GM06990 (cell line): ENCODE results near the gene DSPP.

Source experiments
- DNase-seq: peaks from one replicate; pipeline ENCODE4 v3.0.0-alpha.2; 2011; ENCODE audit not compliant: insufficient read length; ENCODE audit errors: extremely low read depth
- H3K27me3 ChIP-seq: replicated peaks from 2 replicates; pipeline ENCODE4 v1.6.0; 2011; ENCODE audit warnings: low read length; ENCODE audit not compliant: control insufficient read depth, insufficient read depth
- H3K36me3 ChIP-seq: 2 replicates; pipeline ENCODE4 v1.5.1; 2011; ENCODE audit warnings: low read length; ENCODE audit not compliant: control insufficient read depth, insufficient read depth
- H3K4me3 ChIP-seq: replicated peaks from 2 replicates; pipeline ENCODE4 v1.5.1; 2011; ENCODE audit warnings: low read depth, mild to moderate bottlenecking, control low read depth, low read length
- TF ChIP-seq, protein P1 (sequence below): IDR thresholded peaks from 2 replicates; pipeline ENCODE4 v1.5.1; 2011; ENCODE audit warnings: low read length, control low read depth, mild to moderate bottlenecking, inconsistent platforms; ENCODE audit not compliant: insufficient read depth, poor library complexity, severe bottlenecking

DSPP gene

GRCh38 chr4:87651941-87652340 is 43.6 kb downstream of the DSPP start:
- TF ChIP-seq, protein P1, sequence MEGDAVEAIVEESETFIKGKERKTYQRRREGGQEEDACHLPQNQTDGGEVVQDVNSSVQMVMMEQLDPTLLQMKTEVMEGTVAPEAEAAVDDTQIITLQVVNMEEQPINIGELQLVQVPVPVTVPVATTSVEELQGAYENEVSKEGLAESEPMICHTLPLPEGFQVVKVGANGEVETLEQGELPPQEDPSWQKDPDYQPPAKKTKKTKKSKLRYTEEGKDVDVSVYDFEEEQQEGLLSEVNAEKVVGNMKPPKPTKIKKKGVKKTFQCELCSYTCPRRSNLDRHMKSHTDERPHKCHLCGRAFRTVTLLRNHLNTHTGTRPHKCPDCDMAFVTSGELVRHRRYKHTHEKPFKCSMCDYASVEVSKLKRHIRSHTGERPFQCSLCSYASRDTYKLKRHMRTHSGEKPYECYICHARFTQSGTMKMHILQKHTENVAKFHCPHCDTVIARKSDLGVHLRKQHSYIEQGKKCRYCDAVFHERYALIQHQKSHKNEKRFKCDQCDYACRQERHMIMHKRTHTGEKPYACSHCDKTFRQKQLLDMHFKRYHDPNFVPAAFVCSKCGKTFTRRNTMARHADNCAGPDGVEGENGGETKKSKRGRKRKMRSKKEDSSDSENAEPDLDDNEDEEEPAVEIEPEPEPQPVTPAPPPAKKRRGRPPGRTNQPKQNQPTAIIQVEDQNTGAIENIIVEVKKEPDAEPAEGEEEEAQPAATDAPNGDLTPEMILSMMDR = no peak
- Histone ChIP-seq H3K4me3 (no peak overlapping the region), H3K36me3 (no peaks in the 10 kb centered on the region), H3K27me3 (no peaks in the 10 kb centered on the region)
- DNase-seq = no peak

DNA sequence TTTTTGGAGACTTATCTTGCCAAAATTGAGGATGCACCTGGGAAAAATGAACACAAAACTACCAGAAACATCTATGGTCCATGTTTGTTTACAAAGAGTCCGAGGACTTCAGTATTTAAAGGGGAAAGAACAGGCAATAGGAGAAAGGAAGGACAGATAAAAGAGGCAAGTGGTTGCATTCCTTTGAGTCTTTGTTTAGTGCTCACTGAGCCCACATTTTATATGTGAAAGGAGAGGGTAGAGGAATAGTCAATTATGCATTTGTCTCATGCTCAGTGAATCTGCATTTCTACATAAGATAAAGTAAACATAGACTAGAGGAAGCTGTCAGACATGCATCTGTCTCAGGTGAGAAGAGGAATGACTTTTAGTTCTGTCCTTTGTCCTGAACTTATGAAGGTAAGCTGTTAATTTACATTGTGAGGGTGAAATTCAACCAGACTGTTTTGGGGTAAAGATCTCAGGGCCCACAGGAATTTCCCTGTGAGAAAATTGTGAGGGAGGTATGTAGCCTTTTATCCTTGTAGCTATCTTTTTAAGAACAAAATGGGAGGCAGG is 46.2 kb downstream of the DSPP start:
- H3K4me3 ChIP-seq = no peak overlapping the region
- no peaks in the 10 kb centered on the region for H3K36me3 ChIP-seq
- H3K27me3 ChIP-seq = no peaks in the 10 kb centered on the region
- TF ChIP-seq, protein P1 = no peak
- DNase-seq = no peak

- Histone ChIP-seq H3K4me3 (no peak overlapping the region), H3K27me3 (no peaks in the 10 kb centered on the region), H3K36me3 (no peaks in the 10 kb centered on the region)
- no peak for DNase-seq
- TF ChIP-seq, protein P1 = no peak
Measured at GRCh38 chr4:87657525-87657924, 49.2 kb downstream of the DSPP start.

DNA sequence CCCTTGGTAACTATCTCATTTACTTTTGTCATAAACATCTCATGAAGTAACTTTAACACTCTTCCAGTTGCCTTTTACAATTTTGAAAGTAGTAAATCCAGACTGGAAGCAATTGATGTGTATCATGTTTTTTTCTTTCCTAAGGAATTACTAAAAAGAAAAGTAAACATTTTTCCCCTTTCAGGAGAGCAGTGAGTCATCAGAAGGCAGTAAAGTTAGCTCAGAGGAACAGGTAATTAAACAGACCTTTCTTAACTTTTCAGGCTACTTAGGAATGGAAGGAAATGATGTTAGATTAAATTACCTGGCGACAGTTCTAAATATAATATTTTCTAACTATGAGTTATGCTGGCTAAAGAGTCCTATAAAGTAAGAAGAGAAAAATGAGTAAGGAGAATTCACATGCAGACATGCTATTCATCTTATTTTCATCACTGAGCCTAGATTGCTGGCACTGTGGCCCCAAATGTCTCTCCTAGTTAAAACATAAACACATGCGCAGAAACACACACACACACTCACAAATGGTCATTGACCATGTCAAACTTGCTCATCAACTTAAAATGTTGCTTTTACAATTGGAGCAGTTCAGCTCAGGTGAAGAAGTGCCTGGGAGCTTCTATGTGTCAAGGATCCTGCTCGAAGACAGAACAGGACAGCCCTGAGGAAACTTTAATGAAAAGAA is 51.1 kb downstream of the DSPP start:
- TF ChIP-seq, protein P1 = no peak
- H3K27me3 ChIP-seq = no peaks in the 10 kb centered on the region
- no peaks in the 10 kb centered on the region for H3K36me3 ChIP-seq
- no peak overlapping the region for H3K4me3 ChIP-seq
- DNase-seq = no peak

DNA sequence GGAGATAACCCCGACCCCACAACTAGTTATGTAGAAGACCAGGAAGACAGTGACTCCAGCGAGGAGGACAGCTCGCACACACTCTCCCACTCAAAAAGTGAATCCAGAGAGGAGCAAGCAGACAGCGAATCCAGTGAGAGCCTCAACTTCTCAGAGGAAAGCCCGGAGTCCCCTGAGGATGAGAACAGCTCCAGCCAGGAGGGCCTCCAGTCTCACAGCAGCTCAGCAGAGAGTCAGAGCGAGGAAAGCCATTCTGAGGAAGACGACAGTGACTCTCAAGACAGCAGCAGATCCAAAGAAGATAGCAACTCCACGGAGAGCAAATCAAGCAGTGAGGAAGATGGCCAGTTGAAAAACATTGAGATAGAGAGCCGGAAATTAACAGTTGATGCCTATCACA is 54.5 kb downstream of the DSPP start:
- DNase-seq = no peak
- no peaks in the 10 kb centered on the region for H3K27me3 ChIP-seq
- no peak overlapping the region for H3K4me3 ChIP-seq
- no peaks in the 10 kb centered on the region for H3K36me3 ChIP-seq
- TF ChIP-seq, protein P1 = no peak
